Adrenal gland (tissue), 12 donors: ENCODE measurements around the gene PHF2. TPM values are rescaled to one million over a fixed set of nuclear protein-coding genes. Genes with fewer than 3 reads are reported as not detected.
A peak's percentile ranks its signal among the peaks of the same experiment; 100 is the strongest.

Experiments used
- DNase-seq, 7 donors: peaks; one replicate each; pipeline ENCODE4 v3.0.0-alpha.2; 2019 to 2020
- H3K27ac ChIP-seq, 5 donors: fragments of 200-600 bp; sonication (generic) in 4 of 5; 1 replicate in 3 of 5; 2 replicates in 2 of 5; pipeline versions ENCODE4 v1.5.1 to v1.8.0; 2016 to 2020; ENCODE audit warnings: mild to moderate bottlenecking in 1 of 5
- H3K27me3 ChIP-seq: fragments of 200-600 bp; 2 replicates; pipeline ENCODE4 v1.8.0; 2021
- H3K36me3 ChIP-seq, 2 donors: fragments of 200-600 bp; replicated peaks in 1 of 2; 1 replicate in 1 of 2; 2 replicates in 1 of 2; pipeline versions ENCODE4 v1.5.1 to v1.8.0; 2018 to 2022
- H3K4me1 ChIP-seq, 2 donors: fragments of 200-600 bp; replicated peaks in 1 of 2; 1 replicate in 1 of 2; 2 replicates in 1 of 2; pipeline versions ENCODE4 v1.5.1 to v1.8.0; 2018 to 2021
- H3K4me3 ChIP-seq, 4 donors: fragments of 200-600 bp; sonication (generic) in 3 of 4; one replicate each; pipeline ENCODE4 v1.5.1; 2016 to 2018
- H3K9me3 ChIP-seq, 3 donors: fragments of 200-600 bp; sonication (generic) in 1 of 3; replicated peaks in 1 of 3; 1 replicate in 2 of 3; 2 replicates in 1 of 3; pipeline versions ENCODE4 v1.5.1 to v1.8.0; 2016 to 2021
- CTCF ChIP-seq, 6 experiments: fragments of 450-650 bp in 4 of 6; fragments of 200-600 bp in 2 of 6; sonication (generic) in 1 of 6; IDR thresholded peaks; 1 replicate in 5 of 6; 2 replicates in 1 of 6; pipeline versions ENCODE4 v1.5.1 to v1.8.0; 2016 to 2021; ENCODE audit warnings: antibody characterized with exemption in 6 of 6, mild to moderate bottlenecking in 2 of 6, moderate library complexity in 1 of 6
- POLR2A ChIP-seq, 2 donors: fragments of 450-650 bp; IDR thresholded peaks; one replicate each; pipeline ENCODE4 v1.6.1; 2017; ENCODE audit warnings: antibody characterized with exemption in 2 of 2, mild to moderate bottlenecking in 2 of 2, moderate library complexity in 1 of 2
- WGBS, 4 donors: extraction: QIAGEN DNeasy Blood & Tissue Kit in 2 of 4; methylation state at CpG; one replicate each; pipeline versions ENCODE4 v1.1.5 to v1.1.7; 2013 to 2017; 5-methylcytosine and 5-hydroxymethylcytosine counted together
- intact Hi-C, 2 donors: fragments of 100-400 bp; cut with DNase I; formaldehyde crosslinking; loops; one replicate each; pipeline versions ENCODE4 v1.14.1 to v1.15.0; 2022 to 2023
- polyA plus RNA-seq, 3 donors: library from polyadenylated mRNA; stranded (reverse); fragments of 200-250 nt in 2 of 3; fragments of 350-450 nt in 1 of 3; fragmentation: Illumina TruSeq in 1 of 3; extraction: RNeasy Lipid Tissue Mini Kit (QIAGEN cat#74804) in 1 of 3; gene quantifications; one replicate each; pipeline ENCODE4 v1.2.3, GENCODE V29; 2013 to 2014
- total RNA-seq, 9 donors: library from RNA; depleted of rRNA in 4 of 9; stranded (reverse); fragments of >200 nt in 4 of 9; fragments of 120-200 nt in 1 of 9; fragmentation: NEBNext Ultra II Directional in 1 of 9; extraction: Animal tissue kit (Norgen Biotek cat#: 25700) in 1 of 9; gene quantifications; one replicate each; pipeline versions ENCODE4 v1.1.0 to v1.2.4, GENCODE V29; 2013 to 2023
- donor health status: healthy with polysubstance abuse.
- donor health status: Bipolar disorder and iron deficiency.
- donor health status: DM: yes; HTN: yes; CAD: no.
- donor health status: DM: no; HTN: no; CAD: no.
- donor health status: DM: no; HTN: no; CAD: no.
- donor health status: DM: yes; HTN: yes; CAD: no.

PHF2 gene
- total and polyA plus RNA-seq, 12 donors = 11.0 to 37.6 (median 22.0) TPM

DNA sequence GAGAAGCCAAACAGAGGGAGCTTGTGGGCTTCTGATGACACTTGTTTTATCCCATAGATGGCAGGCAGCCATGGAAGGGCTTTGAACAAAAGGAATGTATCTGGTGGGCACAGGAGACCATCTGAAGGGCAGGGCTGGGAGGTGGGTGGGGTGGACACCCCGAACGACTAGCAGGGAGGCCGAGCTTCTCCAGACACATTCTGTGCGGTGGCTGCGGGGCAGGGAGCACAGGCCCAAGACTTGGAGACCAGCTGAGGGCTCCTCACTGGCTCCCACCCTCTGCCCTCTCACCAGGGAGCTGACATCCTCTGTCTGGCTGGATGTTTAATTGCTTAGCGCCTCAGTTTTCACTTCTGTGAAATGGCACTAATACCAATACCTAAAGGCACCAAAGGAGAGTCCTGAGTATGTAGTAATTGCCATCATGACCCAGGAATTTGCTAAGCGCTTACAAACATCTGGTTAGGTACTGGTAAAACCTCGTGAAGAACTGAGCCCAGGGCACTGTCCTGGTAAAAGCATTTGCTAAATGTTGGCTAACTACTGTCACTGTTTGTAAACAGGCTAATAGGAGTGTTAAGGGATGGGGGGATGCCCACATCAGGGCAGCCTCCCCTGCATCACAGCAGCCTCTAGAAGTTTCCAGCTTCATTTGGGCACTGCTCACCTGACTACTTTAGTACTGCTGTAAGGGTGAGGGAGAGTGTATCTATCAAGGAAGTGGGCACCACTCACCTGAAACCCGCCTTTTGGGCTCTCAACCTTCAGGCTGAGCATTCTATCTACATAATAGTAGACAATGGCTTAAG is 2.1 kb upstream of the PHF2 start:
- H3K4me3 ChIP-seq = no peak overlapping the region
- intact Hi-C loops = no loop called here
- peak in 2 of 7 donors; percentile 13 to 24 for DNase-seq
- H3K4me1 ChIP-seq = peaks cover 10 to 22% of the 10 kb centered on the region in 2 donors
- H3K27me3 ChIP-seq = no peaks in the 10 kb centered on the region
- no peaks in the 10 kb centered on the region for H3K36me3 ChIP-seq
- no peak for TF ChIP-seq POLR2A (IDR thresholded peaks at IDR 0.05)
- TF ChIP-seq CTCF (IDR thresholded peaks at IDR 0.05) = no peak
- H3K27ac ChIP-seq = no peak overlapping the region
- H3K9me3 ChIP-seq = no peaks in the 10 kb centered on the region
- WGBS, 4 donors = 83 to 90% (median 87%) methylated on average over 6 to 9 of the region's 9 CpGs

- H3K4me1 ChIP-seq = peaks cover 10 to 22% of the 10 kb centered on the region in 2 donors
- intact Hi-C loops = no loop called here
- TF ChIP-seq CTCF (IDR thresholded peaks at IDR 0.05) = no peak
- TF ChIP-seq POLR2A (IDR thresholded peaks at IDR 0.05) = no peak
Measured at GRCh38 chr9:93574900-93575795, 1.2 kb upstream of the PHF2 start.

GRCh38 chr9:93575796-93576257 is 557 bp upstream of the PHF2 start:
- H3K27me3 ChIP-seq = no peaks in the 10 kb centered on the region
- peaks cover 10 to 22% of the 10 kb centered on the region in 2 donors for H3K4me1 ChIP-seq
- 0 to 3% (median 1%) methylated on average over 17 to 26 of the region's 26 CpGs for WGBS, 4 donors
- peak overlapping the region; percentile 53 to 93 (median 86) for H3K27ac ChIP-seq
- H3K4me3 ChIP-seq = peak overlapping the region; percentile 45 to 90 (median 73)
- TF ChIP-seq POLR2A (IDR thresholded peaks at IDR 0.05) = peak in 1 of 2 donors; percentile 13
- no peak for TF ChIP-seq CTCF (IDR thresholded peaks at IDR 0.05)
- peak; percentile 49 to 73 (median 56) for DNase-seq
- H3K9me3 ChIP-seq = no peaks in the 10 kb centered on the region
- H3K36me3 ChIP-seq = no peaks in the 10 kb centered on the region
- intact Hi-C loops = no loop called here

More at GRCh38 chr9:93574900-93575795, 1.2 kb upstream of the PHF2 start:
- Histone ChIP-seq H3K36me3 (no peaks in the 10 kb centered on the region), H3K4me3 (peak overlapping the region; percentile 45 to 90 (median 73)), H3K27ac (peak overlapping the region; percentile 53 to 93 (median 86)), H3K9me3 (no peaks in the 10 kb centered on the region), H3K27me3 (no peaks in the 10 kb centered on the region)
- WGBS, 4 donors = 21 to 48% (median 28%) methylated on average over 9 to 30 of the region's 30 CpGs
- peak in 2 of 7 donors; percentile 20 to 24 for DNase-seq
